Kidney epithelial cell (primary cell): Measurements from ENCODE around the gene TMC1. TPM values are rescaled to one million over a fixed set of nuclear protein-coding genes. Genes with fewer than 3 reads are reported as not detected.
"Not testable (repeated sequence)": the region's sequence is repeated elsewhere in the genome, so short reads cannot be mapped to it uniquely, and the experiment has no call there.

Experiments used
- DNase-seq: peaks from one replicate; pipeline ENCODE4 v3.0.0-alpha.2; 2010; ENCODE audit warnings: low read depth
- H3K27me3 ChIP-seq: 2 replicates; pipeline ENCODE4 v1.6.0; 2011; ENCODE audit warnings: low read length; ENCODE audit not compliant: control insufficient read depth, insufficient read depth
- H3K36me3 ChIP-seq: 2 replicates; pipeline ENCODE4 v1.5.1; 2011; ENCODE audit warnings: low read length; ENCODE audit not compliant: control insufficient read depth, insufficient read depth
- H3K4me3 ChIP-seq: 2 replicates; pipeline ENCODE4 v1.5.1; 2011; ENCODE audit warnings: low read depth, mild to moderate bottlenecking, control low read depth, low read length
- CTCF ChIP-seq: IDR thresholded peaks from 2 replicates; pipeline ENCODE4 v1.5.1; 2011; ENCODE audit warnings: mild to moderate bottlenecking, moderate library complexity, low read length, control low read depth, inconsistent platforms; ENCODE audit not compliant: insufficient read depth, poor library complexity, severe bottlenecking
- total RNA-seq: library from RNA; depleted of rRNA; stranded (reverse); fragments of >200 nt; gene quantifications from 2 replicates; pipeline ENCODE4 v1.2.3, GENCODE V29; 2015

The TMC1 gene
- not detected in 2 replicates for total RNA-seq

GRCh38 chr9:72521416-72521815, at the start of gene TMC1:
TMC1 (plus strand) TSS chr9:72521608; CDS start chr9:72648649, 127,041 bp downstream.
- not testable (repeated sequence) for H3K36me3 ChIP-seq, H3K27me3 ChIP-seq, DNase-seq, H3K4me3 ChIP-seq

DNA sequence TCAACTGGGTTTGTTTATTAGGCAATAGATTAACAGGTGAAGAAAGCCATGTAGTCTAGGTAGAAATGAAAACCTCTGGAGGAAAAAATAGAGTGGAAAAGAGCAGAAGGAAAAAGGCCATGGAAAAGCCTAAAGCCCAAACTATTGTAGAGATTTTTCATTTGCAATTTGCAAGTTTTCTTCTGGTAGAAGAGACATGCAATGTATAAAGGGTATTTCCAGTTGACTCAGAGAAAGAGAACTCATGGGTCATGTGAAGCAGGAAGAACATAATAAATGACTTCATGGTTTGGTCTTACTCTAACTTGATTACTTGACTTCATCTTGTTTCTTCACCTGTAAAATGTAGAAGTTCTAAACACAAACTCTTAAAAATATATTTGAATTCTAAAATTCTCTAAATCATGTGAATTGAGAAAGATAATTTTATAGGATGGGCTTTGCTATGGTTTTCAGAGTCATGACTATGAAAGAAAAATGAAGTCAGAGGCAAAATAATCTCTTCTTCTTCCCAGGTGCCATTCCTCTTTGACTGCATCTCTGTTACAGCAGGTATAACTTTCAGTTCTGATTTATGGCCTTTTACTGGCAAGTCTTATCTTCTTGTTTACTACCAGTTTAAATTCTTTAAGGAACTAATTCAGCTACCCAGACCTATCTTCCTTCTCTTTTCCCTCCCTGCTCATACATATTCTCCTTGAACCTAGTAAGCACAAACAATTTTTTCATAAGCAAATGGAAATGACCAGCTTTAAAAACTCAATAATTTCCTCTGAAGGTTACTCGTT, 47.7 kb upstream of the TMC1 start:
- Histone ChIP-seq H3K27me3 (no peaks in the 10 kb centered on the region), H3K4me3 (no peak overlapping the region), H3K36me3 (no peaks in the 10 kb centered on the region)
- DNase-seq, result peak; percentile 75
- no peak for TF ChIP-seq CTCF

DNA sequence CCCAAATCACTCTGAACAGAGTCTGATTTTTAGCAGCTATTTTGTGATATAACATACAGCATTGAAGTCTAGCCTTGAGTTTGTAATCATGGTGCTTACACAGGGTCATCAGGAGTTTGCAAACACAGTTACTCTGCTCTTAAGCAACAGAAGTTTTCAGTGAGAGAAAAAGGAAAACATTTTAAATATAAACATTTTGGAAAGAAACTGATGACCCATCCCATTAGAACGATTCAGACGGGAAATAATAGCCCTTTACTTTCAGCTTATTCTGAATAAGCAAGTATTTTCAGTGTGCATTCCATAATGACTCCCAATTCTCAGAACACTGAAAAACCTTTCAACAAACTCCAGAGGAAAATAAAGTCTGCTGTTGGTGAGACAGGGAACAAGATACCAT, 46.7 kb upstream of the TMC1 start:
- H3K36me3 ChIP-seq, result no peaks in the 10 kb centered on the region
- no peak for DNase-seq
- no peak overlapping the region for H3K4me3 ChIP-seq
- TF ChIP-seq CTCF, result no peak
- no peaks in the 10 kb centered on the region for H3K27me3 ChIP-seq

DNA sequence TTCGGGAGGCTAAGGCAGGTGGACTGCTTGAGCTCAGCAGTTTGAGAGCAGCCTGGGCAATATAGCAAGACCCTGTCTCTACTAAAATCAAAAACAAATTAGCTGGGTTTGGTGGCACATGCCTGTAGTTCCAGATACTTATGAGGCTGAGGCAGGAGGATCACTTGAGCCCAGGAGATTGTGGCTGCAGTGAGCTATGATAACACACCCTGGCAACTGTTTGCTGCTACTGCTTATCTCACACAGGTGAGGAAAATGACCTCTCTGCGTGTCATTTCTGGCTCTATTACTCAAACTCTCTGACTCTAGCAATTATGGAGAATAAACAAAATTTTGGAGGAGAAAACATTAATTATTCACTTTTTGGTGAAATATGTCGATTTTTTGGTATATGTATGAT, 45.3 kb upstream of the TMC1 start:
- Histone ChIP-seq H3K27me3 (no peaks in the 10 kb centered on the region), H3K36me3 (no peaks in the 10 kb centered on the region), H3K4me3 (no peak overlapping the region)
- no peak for TF ChIP-seq CTCF
- DNase-seq, result no peak

- H3K4me3 ChIP-seq, result no peak overlapping the region
- peak; percentile 98 for DNase-seq
- TF ChIP-seq CTCF, result no peak
- H3K27me3 ChIP-seq, result no peaks in the 10 kb centered on the region
- H3K36me3 ChIP-seq, result no peaks in the 10 kb centered on the region
Observed at GRCh38 chr9:72476617-72477437, 44.6 kb upstream of the TMC1 start.

GRCh38 chr9:72477930-72478518, 43.4 kb upstream of the TMC1 start:
- Histone ChIP-seq H3K36me3 (no peaks in the 10 kb centered on the region), H3K27me3 (no peaks in the 10 kb centered on the region), H3K4me3 (no peak overlapping the region)
- TF ChIP-seq CTCF, result no peak
- peak; percentile 85 for DNase-seq
